Measurements from ENCODE around the gene NRIP1. TPM values are rescaled to one million over a fixed set of nuclear protein-coding genes. Genes with fewer than 3 reads are reported as not detected.

Gene NRIP1
- total and polyA plus RNA-seq, 10 of the 15 experiments (the other 5 are each of a cell fraction or from before 2014, with no cell fraction given), result 2.9 to 26.1 (median 9.3) TPM

- no peak overlapping the region for H3K4me2 ChIP-seq (ENCODE audit: control insufficient read depth, insufficient read depth)
- WGBS (ENCODE audit: insufficient coverage, insufficient replicate concordance, low lambda C conversion rate, missing lambda C conversion rate), result 68% methylated on average over 6 of the region's 6 CpGs
- H3K9me3 ChIP-seq (replicated peaks; ENCODE audit: control insufficient read depth, insufficient read depth, low read length), result no peaks in the 10 kb centered on the region
- ATAC-seq (no peak), DNase-seq (ENCODE audit: low read depth, low spot score) (no peak), FAIRE-seq (no peak)
- ChIA-PET SMC1A (ENCODE audit: uncharacterized antibody, unreplicated experiment) (no interaction called here), CTCF (no interaction called here), RAD21 (ENCODE audit: unreplicated experiment) (no interaction called here), POLR2A (no interaction called here)
- TF ChIP-seq PML (IDR thresholded peaks at IDR 0.05; ENCODE audit: low read length), result no peak
- TF ChIP-seq IRF4 (IDR thresholded peaks at IDR 0.05; ENCODE audit: low read depth, low read length), result no peak
- TF ChIP-seq NR2C2 (IDR thresholded peaks at IDR 0.05; ENCODE audit: borderline replicate concordance, control insufficient read depth, insufficient read length, low read depth), result no peak
- TF ChIP-seq GABPA (IDR thresholded peaks at IDR 0.05; ENCODE audit: low read depth), result no peak
- no peak for TF ChIP-seq MEF2B (IDR thresholded peaks at IDR 0.05; ENCODE audit: partially characterized antibody, poor library complexity, severe bottlenecking)
- no peak for TF ChIP-seq STAT1 (conservative IDR thresholded peaks at IDR 0.05)
- TF ChIP-seq NKRF (conservative IDR thresholded peaks at IDR 0.05), result no peak
- TF ChIP-seq RB1 (IDR thresholded peaks at IDR 0.05; ENCODE audit: borderline replicate concordance), result no peak
- TF ChIP-seq RBBP5 (conservative IDR thresholded peaks at IDR 0.05), result no peak
- no peak for TF ChIP-seq SMC3 (IDR thresholded peaks at IDR 0.05; ENCODE audit: borderline replicate concordance, low read length)
- no peak for TF ChIP-seq SIX5 (IDR thresholded peaks at IDR 0.05; ENCODE audit: low read depth, low read length, severe bottlenecking)
- no peak for TF ChIP-seq SMAD1 (IDR thresholded peaks at IDR 0.05; ENCODE audit: low read depth, partially characterized antibody)
- no peak for TF ChIP-seq NFIC (IDR thresholded peaks at IDR 0.05; ENCODE audit: low read depth, low read length)
- no peak for TF ChIP-seq IKZF2 (IDR thresholded peaks at IDR 0.05)
- no peak for TF ChIP-seq IKZF1 (conservative IDR thresholded peaks at IDR 0.05)
- TF ChIP-seq ZNF24 (IDR thresholded peaks at IDR 0.05), result no peak
- no peak for TF ChIP-seq ZBTB11 (CRISPR knock-in tag; IDR thresholded peaks at IDR 0.05)
- no peak for TF ChIP-seq FOXK2 (IDR thresholded peaks at IDR 0.05)
- no peak for TF ChIP-seq ZBTB33 (IDR thresholded peaks at IDR 0.05)
- in situ Hi-C loops (cut with MboI), result no loop called here
- no TSS peak for BruUV-seq (replicated peaks)
- H3K27ac ChIP-seq (ENCODE audit: control insufficient read depth, insufficient read depth), result no peak overlapping the region
- peaks cover 0 to 5% of the 10 kb centered on the region in 2 experiments; a peak in 1 of 4 replicates for H3K27me3 ChIP-seq (replicated peaks in 1 of 2; ENCODE audit: control insufficient read depth in 2 of 2, insufficient read depth in 2 of 2, low read length in 1 of 2)
- no peak overlapping the region for H3K4me3 ChIP-seq
- H4K20me1 ChIP-seq (ENCODE audit: control insufficient read depth, insufficient read depth), result no peaks in the 10 kb centered on the region
- no peaks in the 10 kb centered on the region for H3K36me3 ChIP-seq (ENCODE audit: control insufficient read depth in 2 of 2, insufficient read depth in 2 of 2, low read length in 1 of 2)
- no peaks in the 10 kb centered on the region for H3K79me2 ChIP-seq (ENCODE audit: control insufficient read depth, insufficient read depth, low read length)
- intact Hi-C loops (cut with micrococcal nuclease; ENCODE audit: unreplicated experiment), result no loop called here
- no peak overlapping the region for H3K9ac ChIP-seq (ENCODE audit: control insufficient read depth, insufficient read depth, low read length)
- H3K4me1 ChIP-seq (ENCODE audit: control insufficient read depth, insufficient read depth, low read length), result no peaks in the 10 kb centered on the region
- no peak overlapping the region for H2AFZ ChIP-seq (ENCODE audit: control insufficient read depth, low read depth, low read length)
Observed at GRCh38 chr21:15071009-15071408, 6.2 kb upstream of the NRIP1 start.

All from GM12878 (cell line).